HG03280 (cell line): ENCODE results near the gene PHTF1.
"Not testable (repeated sequence)": the region's sequence is repeated elsewhere in the genome, so short reads cannot be mapped to it uniquely, and the experiment has no call there.

Experiments
- ATAC-seq: cut with Tn5 transposase; IDR thresholded peaks from one replicate; pipeline ENCODE4 v1.9.1; 2021; ENCODE audit warnings: mild to moderate bottlenecking, moderate library complexity; ENCODE audit not compliant: unreplicated experiment

Gene PHTF1

GRCh38 chr1:113732802-113733201 lies 26.5 kb downstream of the PHTF1 start:
- ATAC-seq, result no peak

GRCh38 chr1:113721010-113721409 lies 38.3 kb downstream of the PHTF1 start:
- ATAC-seq, result no peak

GRCh38 chr1:113718621-113719020 lies 40.7 kb downstream of the PHTF1 start:
- ATAC-seq, result not testable (repeated sequence)

- not testable (repeated sequence) for ATAC-seq
Measured at GRCh38 chr1:113717506-113717905, 41.8 kb downstream of the PHTF1 start.

- no peak for ATAC-seq
Measured at GRCh38 chr1:113714606-113715269, 44.5 kb downstream of the PHTF1 start.

GRCh38 chr1:113701429-113701828 lies 57.9 kb downstream of the PHTF1 start:
- no peak for ATAC-seq

GRCh38 chr1:113694910-113695309 lies 64.4 kb downstream of the PHTF1 start:
- no peak for ATAC-seq

- ATAC-seq, result no peak
Measured at GRCh38 chr1:113692824-113693431, 66.4 kb downstream of the PHTF1 start.

GRCh38 chr1:113692342-113692741 lies 66.9 kb downstream of the PHTF1 start:
- no peak for ATAC-seq

- ATAC-seq, result no peak
Measured at GRCh38 chr1:113691184-113691583, 68.1 kb downstream of the PHTF1 start.

GRCh38 chr1:113686891-113687618 lies 72.2 kb downstream of the PHTF1 start:
- ATAC-seq, result no peak

GRCh38 chr1:113684153-113684541 lies 75.1 kb downstream of the PHTF1 start:
- ATAC-seq, result no peak

- ATAC-seq, result no peak
Measured at GRCh38 chr1:113683384-113684152, 75.7 kb downstream of the PHTF1 start.

GRCh38 chr1:113681596-113682337 lies 77.5 kb downstream of the PHTF1 start:
- no peak for ATAC-seq

- no peak for ATAC-seq
Measured at GRCh38 chr1:113678159-113678469, 81.2 kb downstream of the PHTF1 start.

- no peak for ATAC-seq
Measured at GRCh38 chr1:113677250-113678158, 81.8 kb downstream of the PHTF1 start.

GRCh38 chr1:113676524-113676923 lies 82.8 kb downstream of the PHTF1 start:
- no peak for ATAC-seq

GRCh38 chr1:113675302-113675701 lies 84.0 kb downstream of the PHTF1 start:
- ATAC-seq, result no peak

- no peak for ATAC-seq
Measured at GRCh38 chr1:113674591-113674990, 84.7 kb downstream of the PHTF1 start.

GRCh38 chr1:113672491-113672890 lies 86.8 kb downstream of the PHTF1 start:
- no peak for ATAC-seq
